SK-N-SH treated with all-trans-retinoic acid at 6 μM for 48 hours (cell line): ENCODE measurements around the gene ZNF682.

ENCODE experiments used
- ATAC-seq: fragments of 200-7000 bp; cut with Tn5 transposase; 3 replicates; pipeline ENCODE4 v1.9.1; 2020; ENCODE audit warnings: mild to moderate bottlenecking, moderate library complexity
- ARNTL ChIP-seq: fragments of 450-650 bp; formaldehyde crosslinking; IDR thresholded peaks from 2 replicates; pipeline ENCODE4 v1.5.0; 2020; ENCODE audit warnings: low read depth, mild to moderate bottlenecking, moderate library complexity, borderline replicate concordance
- BACH2 ChIP-seq: fragments of 250-450 bp; sonication (Bioruptor Pico); IDR thresholded peaks from 2 replicates; pipeline ENCODE4 v1.9.0; 2021; ENCODE audit warnings: mild to moderate bottlenecking, borderline replicate concordance
- CSDC2 ChIP-seq: fragments of 250-450 bp; sonication (Bioruptor Pico); IDR thresholded peaks from 2 replicates; pipeline ENCODE4 v1.5.0; 2020; ENCODE audit warnings: mild to moderate bottlenecking, moderate library complexity
- GLIS3 ChIP-seq: fragments of 250-450 bp; sonication (Bioruptor Pico); IDR thresholded peaks from 2 replicates; pipeline ENCODE4 v1.5.0; 2020; ENCODE audit warnings: mild to moderate bottlenecking, moderate library complexity
- OSR1 ChIP-seq: fragments of 250-450 bp; sonication (Bioruptor Pico); IDR thresholded peaks from 2 replicates; pipeline ENCODE4 v1.8.0; 2022; ENCODE audit warnings: moderate library complexity, mild to moderate bottlenecking, inconsistent platforms
- PPARA ChIP-seq: fragments of 250-450 bp; sonication (Bioruptor Pico); IDR thresholded peaks from 2 replicates; pipeline ENCODE4 v1.5.0; 2020; ENCODE audit warnings: mild to moderate bottlenecking, borderline replicate concordance
- RARB ChIP-seq: fragments of 250-450 bp; sonication (Bioruptor Pico); IDR thresholded peaks from 2 replicates; pipeline ENCODE4 v1.8.0; 2021; ENCODE audit warnings: mild to moderate bottlenecking, moderate library complexity
- SNAI2 ChIP-seq: fragments of 250-450 bp; sonication (Bioruptor Pico); IDR thresholded peaks from 2 replicates; pipeline ENCODE4 v1.5.0; 2020; ENCODE audit warnings: mild to moderate bottlenecking, moderate library complexity
- ZC3H10 ChIP-seq: fragments of 250-450 bp; sonication (Bioruptor Pico); IDR thresholded peaks from 2 replicates; pipeline ENCODE4 v1.5.1; 2021; ENCODE audit warnings: mild to moderate bottlenecking, moderate library complexity
- ZFP3 ChIP-seq: fragments of 250-450 bp; sonication (Bioruptor Pico); IDR thresholded peaks from 2 replicates; pipeline ENCODE4 v1.5.0; 2020; ENCODE audit warnings: mild to moderate bottlenecking, moderate library complexity
- ZFP30 ChIP-seq: fragments of 450-650 bp; formaldehyde crosslinking; IDR thresholded peaks from 2 replicates; pipeline ENCODE4 v1.5.0; 2022; ENCODE audit warnings: mild to moderate bottlenecking, moderate library complexity
- ZNF565 ChIP-seq: fragments of 450-650 bp; formaldehyde crosslinking; conservative IDR thresholded peaks from 2 replicates; pipeline ENCODE4 v1.5.0; 2020; ENCODE audit warnings: low read depth, mild to moderate bottlenecking, moderate library complexity
- ZNF70 ChIP-seq: fragments of 450-650 bp; formaldehyde crosslinking; IDR thresholded peaks from 2 replicates; pipeline ENCODE4 v1.5.0; 2020; ENCODE audit warnings: mild to moderate bottlenecking, moderate library complexity
- ZNF8 ChIP-seq: fragments of 450-650 bp; formaldehyde crosslinking; IDR thresholded peaks from 2 replicates; pipeline ENCODE4 v1.5.0; 2020; ENCODE audit warnings: mild to moderate bottlenecking, moderate library complexity
- TF ChIP-seq, protein P1 (sequence below): fragments of 250-450 bp; sonication (Bioruptor Pico); IDR thresholded peaks from 2 replicates; pipeline ENCODE4 v1.8.0; 2021; ENCODE audit warnings: low read depth, mild to moderate bottlenecking, moderate library complexity, borderline replicate concordance
- TF ChIP-seq, protein P2 (sequence below): fragments of 250-450 bp; sonication (Bioruptor Pico); IDR thresholded peaks from 2 replicates; pipeline ENCODE4 v1.8.0; 2020; ENCODE audit warnings: mild to moderate bottlenecking, moderate library complexity, borderline replicate concordance
- TF ChIP-seq, protein P3 (sequence below): fragments of 250-450 bp; sonication (Bioruptor Pico); IDR thresholded peaks from 2 replicates; pipeline ENCODE4 v1.5.1; 2020; ENCODE audit warnings: low read depth, mild to moderate bottlenecking, moderate library complexity
- TF ChIP-seq, protein P4 (sequence below): fragments of 250-450 bp; sonication (Bioruptor Pico); IDR thresholded peaks from 2 replicates; pipeline ENCODE4 v1.5.0; 2020; ENCODE audit warnings: mild to moderate bottlenecking, moderate library complexity
- TF ChIP-seq, protein P5 (sequence below): fragments of 250-450 bp; sonication (Bioruptor Pico); IDR thresholded peaks from 2 replicates; pipeline ENCODE4 v1.5.1; 2021; ENCODE audit warnings: mild to moderate bottlenecking, moderate library complexity

Gene ZNF682

DNA sequence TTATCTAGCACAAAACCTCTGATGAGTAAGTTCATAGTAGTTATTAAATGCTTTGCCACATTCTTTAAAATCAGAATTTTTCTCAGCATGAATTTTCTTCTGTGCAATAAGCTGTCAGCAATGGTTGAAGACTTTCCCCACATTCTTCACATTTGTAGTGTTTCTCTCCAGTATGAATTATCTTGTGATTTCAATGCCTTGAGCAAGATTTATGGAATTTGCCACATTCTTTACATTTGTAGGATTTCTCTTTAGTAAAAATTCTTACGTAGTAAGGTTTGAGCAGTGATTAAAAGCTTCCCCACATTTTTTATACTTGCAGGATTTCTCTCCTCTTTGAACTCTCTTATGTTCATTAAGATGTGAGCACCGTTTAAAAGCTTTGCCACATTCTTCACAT, 33.6 kb downstream of the ZNF682 start:
- no peak for ATAC-seq
- TF ChIP-seq CSDC2 (no peak), BACH2 (CRISPR knock-in tag) (no peak), ZFP3 (CRISPR knock-in tag) (no peak), ZNF8 (CRISPR knock-in tag) (no peak), ZNF70 (CRISPR knock-in tag) (no peak), RARB (CRISPR knock-in tag) (no peak)
- TF ChIP-seq, protein P1, sequence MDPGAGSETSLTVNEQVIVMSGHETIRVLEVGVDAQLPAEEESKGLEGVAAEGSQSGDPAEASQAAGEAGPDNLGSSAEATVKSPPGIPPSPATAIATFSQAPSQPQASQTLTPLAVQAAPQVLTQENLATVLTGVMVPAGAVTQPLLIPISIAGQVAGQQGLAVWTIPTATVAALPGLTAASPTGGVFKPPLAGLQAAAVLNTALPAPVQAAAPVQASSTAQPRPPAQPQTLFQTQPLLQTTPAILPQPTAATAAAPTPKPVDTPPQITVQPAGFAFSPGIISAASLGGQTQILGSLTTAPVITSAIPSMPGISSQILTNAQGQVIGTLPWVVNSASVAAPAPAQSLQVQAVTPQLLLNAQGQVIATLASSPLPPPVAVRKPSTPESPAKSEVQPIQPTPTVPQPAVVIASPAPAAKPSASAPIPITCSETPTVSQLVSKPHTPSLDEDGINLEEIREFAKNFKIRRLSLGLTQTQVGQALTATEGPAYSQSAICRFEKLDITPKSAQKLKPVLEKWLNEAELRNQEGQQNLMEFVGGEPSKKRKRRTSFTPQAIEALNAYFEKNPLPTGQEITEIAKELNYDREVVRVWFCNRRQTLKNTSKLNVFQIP = no peak

DNA sequence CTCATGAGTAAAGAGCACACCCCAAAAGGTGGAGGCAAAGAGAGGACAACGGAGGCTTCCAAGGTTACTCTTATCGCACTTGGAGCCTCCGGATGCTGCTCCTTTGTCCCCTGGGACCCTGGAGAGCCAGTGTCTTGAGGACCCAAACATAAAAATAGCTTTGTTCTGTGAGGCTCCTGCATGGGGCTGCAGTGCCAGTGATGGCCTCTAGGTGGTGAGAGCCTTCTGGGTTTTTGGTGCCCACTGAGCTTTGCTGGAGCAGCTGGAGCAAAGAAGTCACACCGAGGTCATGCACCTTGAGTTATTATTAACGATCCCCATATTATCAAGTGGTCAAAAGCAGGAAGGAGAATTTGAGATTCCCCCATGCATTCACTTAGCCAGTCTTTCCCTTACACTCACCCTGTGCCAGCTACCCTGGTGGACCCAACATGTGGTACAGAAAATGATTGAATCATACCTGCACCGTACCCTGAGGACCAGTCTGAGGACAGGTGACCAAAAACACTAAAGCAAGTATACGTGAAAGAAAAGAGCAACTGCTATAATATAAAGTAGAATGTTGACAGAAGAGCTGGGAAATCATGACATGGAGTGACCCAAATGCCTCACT, 41.5 kb downstream of the ZNF682 start:
- ATAC-seq = no peak
- TF ChIP-seq PPARA (CRISPR knock-in tag) = no peak
- TF ChIP-seq OSR1 (CRISPR knock-in tag) = no peak
- TF ChIP-seq, protein P2, sequence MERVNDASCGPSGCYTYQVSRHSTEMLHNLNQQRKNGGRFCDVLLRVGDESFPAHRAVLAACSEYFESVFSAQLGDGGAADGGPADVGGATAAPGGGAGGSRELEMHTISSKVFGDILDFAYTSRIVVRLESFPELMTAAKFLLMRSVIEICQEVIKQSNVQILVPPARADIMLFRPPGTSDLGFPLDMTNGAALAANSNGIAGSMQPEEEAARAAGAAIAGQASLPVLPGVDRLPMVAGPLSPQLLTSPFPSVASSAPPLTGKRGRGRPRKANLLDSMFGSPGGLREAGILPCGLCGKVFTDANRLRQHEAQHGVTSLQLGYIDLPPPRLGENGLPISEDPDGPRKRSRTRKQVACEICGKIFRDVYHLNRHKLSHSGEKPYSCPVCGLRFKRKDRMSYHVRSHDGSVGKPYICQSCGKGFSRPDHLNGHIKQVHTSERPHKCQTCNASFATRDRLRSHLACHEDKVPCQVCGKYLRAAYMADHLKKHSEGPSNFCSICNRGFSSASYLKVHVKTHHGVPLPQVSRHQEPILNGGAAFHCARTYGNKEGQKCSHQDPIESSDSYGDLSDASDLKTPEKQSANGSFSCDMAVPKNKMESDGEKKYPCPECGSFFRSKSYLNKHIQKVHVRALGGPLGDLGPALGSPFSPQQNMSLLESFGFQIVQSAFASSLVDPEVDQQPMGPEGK (CRISPR knock-in tag) = no peak
- no peak for TF ChIP-seq ZFP30 (CRISPR knock-in tag)
- TF ChIP-seq RARB (CRISPR knock-in tag) = no peak
- TF ChIP-seq, protein P1 = no peak
- TF ChIP-seq ARNTL = no peak
- no peak for TF ChIP-seq SNAI2
- no peak for TF ChIP-seq ZFP3 (CRISPR knock-in tag)
- no peak for TF ChIP-seq ZC3H10
- TF ChIP-seq, protein P3, sequence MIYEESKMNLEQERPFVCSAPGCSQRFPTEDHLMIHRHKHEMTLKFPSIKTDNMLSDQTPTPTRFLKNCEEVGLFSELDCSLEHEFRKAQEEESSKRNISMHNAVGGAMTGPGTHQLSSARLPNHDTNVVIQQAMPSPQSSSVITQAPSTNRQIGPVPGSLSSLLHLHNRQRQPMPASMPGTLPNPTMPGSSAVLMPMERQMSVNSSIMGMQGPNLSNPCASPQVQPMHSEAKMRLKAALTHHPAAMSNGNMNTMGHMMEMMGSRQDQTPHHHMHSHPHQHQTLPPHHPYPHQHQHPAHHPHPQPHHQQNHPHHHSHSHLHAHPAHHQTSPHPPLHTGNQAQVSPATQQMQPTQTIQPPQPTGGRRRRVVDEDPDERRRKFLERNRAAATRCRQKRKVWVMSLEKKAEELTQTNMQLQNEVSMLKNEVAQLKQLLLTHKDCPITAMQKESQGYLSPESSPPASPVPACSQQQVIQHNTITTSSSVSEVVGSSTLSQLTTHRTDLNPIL (CRISPR knock-in tag) = no peak
- TF ChIP-seq ZNF565 (CRISPR knock-in tag) = no peak
- TF ChIP-seq ZNF8 (CRISPR knock-in tag) = no peak
- TF ChIP-seq, protein P4, sequence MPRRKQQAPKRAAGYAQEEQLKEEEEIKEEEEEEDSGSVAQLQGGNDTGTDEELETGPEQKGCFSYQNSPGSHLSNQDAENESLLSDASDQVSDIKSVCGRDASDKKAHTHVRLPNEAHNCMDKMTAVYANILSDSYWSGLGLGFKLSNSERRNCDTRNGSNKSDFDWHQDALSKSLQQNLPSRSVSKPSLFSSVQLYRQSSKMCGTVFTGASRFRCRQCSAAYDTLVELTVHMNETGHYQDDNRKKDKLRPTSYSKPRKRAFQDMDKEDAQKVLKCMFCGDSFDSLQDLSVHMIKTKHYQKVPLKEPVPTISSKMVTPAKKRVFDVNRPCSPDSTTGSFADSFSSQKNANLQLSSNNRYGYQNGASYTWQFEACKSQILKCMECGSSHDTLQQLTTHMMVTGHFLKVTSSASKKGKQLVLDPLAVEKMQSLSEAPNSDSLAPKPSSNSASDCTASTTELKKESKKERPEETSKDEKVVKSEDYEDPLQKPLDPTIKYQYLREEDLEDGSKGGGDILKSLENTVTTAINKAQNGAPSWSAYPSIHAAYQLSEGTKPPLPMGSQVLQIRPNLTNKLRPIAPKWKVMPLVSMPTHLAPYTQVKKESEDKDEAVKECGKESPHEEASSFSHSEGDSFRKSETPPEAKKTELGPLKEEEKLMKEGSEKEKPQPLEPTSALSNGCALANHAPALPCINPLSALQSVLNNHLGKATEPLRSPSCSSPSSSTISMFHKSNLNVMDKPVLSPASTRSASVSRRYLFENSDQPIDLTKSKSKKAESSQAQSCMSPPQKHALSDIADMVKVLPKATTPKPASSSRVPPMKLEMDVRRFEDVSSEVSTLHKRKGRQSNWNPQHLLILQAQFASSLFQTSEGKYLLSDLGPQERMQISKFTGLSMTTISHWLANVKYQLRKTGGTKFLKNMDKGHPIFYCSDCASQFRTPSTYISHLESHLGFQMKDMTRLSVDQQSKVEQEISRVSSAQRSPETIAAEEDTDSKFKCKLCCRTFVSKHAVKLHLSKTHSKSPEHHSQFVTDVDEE (CRISPR knock-in tag) = no peak
- TF ChIP-seq BACH2 (CRISPR knock-in tag) = no peak
- TF ChIP-seq, protein P5, sequence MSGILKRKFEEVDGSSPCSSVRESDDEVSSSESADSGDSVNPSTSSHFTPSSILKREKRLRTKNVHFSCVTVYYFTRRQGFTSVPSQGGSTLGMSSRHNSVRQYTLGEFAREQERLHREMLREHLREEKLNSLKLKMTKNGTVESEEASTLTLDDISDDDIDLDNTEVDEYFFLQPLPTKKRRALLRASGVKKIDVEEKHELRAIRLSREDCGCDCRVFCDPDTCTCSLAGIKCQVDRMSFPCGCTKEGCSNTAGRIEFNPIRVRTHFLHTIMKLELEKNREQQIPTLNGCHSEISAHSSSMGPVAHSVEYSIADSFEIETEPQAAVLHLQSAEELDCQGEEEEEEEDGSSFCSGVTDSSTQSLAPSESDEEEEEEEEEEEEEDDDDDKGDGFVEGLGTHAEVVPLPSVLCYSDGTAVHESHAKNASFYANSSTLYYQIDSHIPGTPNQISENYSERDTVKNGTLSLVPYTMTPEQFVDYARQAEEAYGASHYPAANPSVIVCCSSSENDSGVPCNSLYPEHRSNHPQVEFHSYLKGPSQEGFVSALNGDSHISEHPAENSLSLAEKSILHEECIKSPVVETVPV = no peak

- ATAC-seq = no peak
- TF ChIP-seq, protein P3 (CRISPR knock-in tag) = no peak
- TF ChIP-seq, protein P2 (CRISPR knock-in tag) = no peak
- TF ChIP-seq ZNF70 (CRISPR knock-in tag) (no peak), GLIS3 (no peak), BACH2 (CRISPR knock-in tag) (no peak), ARNTL (no peak)
- TF ChIP-seq, protein P4 (CRISPR knock-in tag) = no peak
Measured at GRCh38 chr19:19966862-19967261, 72.4 kb downstream of the ZNF682 start.
